ENCODE results near the gene MTHFD1L.
A peak's percentile ranks its signal among the peaks of the same experiment; 100 is the strongest.
"Not testable (repeated sequence)": the region's sequence is repeated elsewhere in the genome, so short reads cannot be mapped to it uniquely, and the experiment has no call there.

The MTHFD1L gene

DNA sequence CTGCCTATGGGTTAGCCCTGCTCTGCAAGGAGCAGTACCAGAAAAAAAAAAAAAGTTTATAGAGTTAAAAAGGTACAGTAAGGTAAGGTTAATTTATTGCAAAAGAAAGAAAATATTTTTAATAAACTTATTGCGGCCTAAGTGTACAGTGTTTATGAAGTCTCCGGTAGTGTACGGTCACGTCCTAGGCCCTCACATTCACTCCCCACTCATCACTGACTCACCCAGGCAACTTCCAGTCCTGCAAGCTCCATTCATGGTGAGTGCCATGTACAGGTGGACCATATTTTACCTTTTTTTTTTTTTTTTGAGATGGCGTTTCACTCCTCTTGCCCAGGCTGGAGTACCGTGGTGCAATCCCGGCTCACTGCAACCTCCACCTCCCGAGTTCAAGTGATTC lies 258.1 kb downstream of the MTHFD1L start:
- not testable (repeated sequence) for DNase-seq (ENCODE audit: low spot score)

DNA sequence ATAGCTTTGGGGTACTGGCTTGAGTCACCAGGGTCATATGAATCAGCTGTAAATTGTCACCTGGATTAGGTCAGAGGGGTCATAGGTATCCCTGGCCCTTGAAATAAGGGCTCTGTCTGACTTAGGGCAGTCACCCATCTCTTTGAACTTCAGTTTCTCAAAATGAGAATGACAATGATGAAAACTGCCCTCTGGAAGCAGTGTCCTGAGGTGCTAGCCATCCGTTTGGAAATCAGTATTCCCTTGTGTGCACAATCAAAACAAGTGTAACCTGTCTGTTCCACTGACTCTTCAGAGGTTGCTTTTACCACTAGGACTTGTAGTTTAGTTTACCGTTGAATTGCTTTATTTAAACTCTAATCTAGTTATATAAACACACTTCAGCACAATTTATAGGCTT lies 259.7 kb downstream of the MTHFD1L start:
- not testable (repeated sequence) for DNase-seq (ENCODE audit: low spot score)

DNA sequence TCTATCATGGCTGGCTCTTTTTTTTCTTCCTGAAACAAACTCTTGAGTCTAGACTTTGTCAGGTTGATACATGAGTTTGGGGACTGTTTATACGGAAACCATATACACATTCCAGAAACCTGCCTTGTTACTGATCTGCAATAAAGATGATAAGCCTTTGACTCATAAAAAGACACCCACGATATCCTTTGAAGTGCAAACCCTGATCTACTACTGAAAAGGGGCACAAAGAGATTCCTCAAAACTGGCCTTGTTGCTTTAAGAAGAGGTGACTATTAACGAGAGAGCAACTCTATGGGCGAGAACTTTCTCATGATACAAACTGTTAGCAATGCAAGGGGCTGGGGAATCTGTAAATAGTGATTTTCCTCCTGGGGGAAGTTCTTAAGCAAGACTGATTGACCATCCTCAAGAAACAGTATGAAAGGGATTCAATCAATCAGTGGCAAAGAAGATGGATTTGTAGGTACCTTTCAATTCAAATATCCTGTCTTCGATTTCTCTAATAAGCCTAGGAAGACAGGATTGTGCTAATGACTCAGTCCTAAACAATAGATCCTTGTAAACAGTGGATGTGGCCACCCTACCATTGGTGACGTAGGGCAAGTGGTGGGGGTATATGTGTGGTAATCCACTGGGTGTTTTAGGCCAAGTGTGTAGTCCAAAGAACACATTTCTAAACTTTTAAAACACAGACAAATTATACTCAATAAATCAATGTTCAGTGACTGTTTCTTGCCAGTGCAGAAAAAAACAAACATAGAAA lies 260.3 kb downstream of the MTHFD1L start:
- peak; percentile 29 for DNase-seq (ENCODE audit: low spot score)

DNA sequence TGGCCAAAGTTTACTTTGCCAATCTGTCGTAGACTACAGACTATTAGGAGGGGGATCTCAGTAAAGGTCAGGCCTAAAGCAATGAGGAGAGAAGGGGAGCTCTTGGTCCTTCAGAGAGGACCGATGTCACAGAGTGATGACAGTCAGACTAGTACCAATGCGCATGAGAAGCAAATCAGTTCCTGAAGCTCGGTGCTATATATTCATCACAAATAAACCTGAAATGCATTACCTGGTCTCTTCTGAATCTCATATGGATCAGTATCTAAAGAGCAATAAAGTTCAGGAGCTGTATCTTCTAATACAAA lies 260.9 kb downstream of the MTHFD1L start:
- DNase-seq (ENCODE audit: low spot score): not testable (repeated sequence)

DNA sequence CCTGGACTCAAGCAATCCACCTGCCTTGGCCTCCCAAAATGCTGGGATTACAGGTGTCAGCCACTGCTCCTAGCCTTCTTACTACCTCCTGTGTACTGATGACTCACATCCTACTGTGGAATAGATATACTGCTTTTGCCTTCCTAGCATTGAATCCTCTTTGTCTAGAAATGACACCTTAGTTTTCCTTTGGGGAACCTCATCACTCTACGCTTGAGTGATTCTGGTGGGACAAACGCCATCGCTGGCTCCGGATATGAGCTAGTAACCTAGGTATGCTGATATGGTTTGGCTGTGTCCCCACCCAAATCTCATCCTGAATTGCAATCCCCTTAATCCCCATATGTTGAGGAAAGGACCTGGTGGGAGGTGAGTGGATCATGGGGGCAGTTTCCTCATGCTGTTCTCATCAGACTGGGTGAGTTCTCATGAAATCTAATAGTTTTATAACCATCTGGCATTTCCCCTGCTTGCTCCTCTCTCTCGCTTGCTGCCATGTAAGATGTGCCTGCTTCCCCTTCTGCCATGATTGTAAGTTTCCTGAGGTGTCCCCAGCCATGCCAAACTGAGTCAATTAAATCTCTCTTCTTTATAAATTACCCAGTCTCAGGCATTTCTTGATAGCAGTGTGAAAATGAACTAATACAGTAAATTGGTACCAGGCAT lies 261.8 kb downstream of the MTHFD1L start:
- DNase-seq (ENCODE audit: low spot score): not testable (repeated sequence)

DNA sequence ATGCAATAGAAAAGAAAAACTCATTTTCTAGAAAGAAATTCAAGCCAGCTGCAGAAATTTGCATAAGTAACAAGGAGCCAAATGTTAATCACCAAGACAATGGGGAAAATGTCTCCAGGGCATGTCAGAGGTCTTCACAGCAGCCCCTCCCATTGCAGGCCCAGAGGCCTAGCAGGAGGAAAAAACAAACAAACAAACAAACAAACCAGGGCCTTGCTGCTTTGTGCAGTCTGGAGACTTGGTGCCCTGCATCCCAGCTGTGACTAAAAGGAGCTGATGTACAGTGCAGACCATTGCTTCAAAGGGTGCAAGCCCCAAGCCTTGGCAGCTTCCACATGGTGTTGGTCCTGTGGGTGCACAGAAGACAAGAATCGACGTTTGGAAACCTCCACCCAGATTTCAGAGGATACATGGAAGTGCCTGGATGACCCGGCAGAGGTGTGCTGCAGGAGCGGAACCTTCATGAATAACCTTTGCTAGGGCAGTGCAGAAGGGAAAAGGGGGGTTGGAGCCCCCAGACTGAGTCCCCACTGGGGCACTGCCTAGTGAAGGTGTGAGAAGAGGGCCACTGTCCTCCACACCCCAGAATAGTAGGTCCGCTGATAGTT lies 263.4 kb downstream of the MTHFD1L start:
- DNase-seq (ENCODE audit: low spot score): no peak

DNA sequence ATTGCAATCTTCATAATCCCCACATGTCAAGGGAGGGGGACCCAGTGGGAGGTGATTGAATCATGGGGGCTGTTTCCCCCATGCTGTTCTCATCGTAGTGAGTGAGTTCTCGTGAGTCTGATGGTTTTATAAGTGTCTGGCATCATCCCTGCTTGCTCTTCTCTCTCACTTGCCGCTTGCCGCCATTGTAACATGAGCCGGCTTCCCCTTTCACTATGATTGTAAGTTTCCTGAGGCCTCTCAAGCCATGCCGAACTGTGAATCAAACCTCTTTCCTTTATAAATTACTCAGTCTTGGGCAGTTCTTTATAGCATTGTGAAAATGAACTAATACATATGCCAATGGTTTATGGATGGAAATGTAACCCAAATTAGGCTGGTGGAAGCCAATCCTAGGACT lies 264.8 kb downstream of the MTHFD1L start:
- no peak for DNase-seq (ENCODE audit: low spot score)

DNA sequence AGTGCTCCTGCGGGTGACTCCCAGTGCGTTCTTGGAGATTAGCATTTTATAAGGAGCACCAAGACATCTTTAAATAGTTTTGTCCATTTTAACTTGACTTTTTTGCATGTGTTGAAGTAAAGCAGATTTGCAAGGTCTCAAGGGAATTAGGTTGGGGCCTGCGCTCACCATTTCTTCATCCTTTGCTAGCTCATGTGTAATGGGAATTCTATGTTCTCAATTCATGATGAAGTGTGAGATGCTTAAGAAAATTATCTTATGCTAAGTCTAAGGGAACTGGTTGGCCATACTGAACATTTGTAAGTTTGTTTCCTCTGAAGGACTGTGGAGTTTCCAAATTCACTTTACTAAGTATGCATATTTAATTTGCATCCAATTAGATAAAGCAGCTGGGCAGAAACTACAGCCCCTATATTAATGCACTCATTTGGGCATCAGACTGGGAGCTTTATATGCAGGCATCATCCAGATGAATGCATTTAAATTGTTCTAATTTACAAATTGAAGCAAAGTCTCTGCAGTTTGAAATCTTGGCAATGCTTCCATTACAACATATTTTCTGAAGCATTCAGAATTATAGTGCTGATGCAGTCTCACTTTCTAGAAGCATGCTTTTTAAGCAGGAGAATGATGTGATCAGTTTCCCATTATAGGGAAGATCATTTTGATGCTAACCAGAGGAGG lies 266.0 kb downstream of the MTHFD1L start:
- DNase-seq (ENCODE audit: low spot score): no peak

DNA sequence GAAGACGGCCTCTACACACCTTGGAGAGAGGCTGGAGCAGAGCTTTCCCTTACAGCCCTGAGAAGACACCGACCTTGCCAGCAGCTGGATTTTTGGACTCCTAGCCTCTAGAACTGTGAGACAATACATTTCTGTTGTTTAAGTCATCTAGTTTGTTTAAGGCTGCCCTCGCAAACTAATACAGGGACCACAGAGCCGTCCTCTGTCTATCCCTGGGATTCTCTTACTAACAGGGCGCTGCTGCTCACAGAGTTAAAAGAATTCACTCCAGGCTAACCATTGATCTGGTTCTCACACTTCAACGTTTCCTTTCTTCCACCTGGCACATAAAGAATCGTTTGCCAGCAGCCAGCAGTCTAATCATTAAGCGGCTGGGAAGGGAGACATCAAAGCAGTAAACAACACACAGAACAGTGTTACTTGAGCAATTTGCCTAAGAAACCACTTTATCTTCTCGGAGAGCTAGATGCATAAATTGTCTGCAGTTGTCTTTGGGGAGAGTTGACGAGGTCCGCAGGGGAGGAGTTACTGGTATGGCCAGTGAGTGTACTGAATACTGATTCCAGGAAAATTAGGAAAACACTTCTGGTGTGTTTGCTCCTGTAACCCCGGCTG lies 270.7 kb downstream of the MTHFD1L start:
- no peak for DNase-seq (ENCODE audit: low spot score)

DNA sequence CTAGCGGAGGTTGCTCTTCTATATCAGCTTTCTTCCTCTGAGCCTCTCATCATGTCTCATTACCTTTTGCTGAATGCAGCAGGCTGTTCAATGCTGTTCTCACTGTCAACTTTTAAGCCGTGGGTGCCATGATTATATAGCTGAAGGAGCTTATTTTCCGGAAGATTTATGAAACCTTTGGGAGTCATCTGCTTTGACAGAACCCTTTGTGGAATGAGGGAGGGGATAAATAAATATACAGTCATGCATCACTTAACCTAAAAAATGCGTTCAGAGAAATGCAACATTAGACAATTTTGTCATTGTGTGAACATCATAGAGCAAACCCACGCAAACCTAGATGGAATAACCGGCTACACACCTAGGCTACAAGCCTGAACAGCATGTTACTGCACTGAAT lies 272.0 kb downstream of the MTHFD1L start:
- DNase-seq (ENCODE audit: low spot score): no peak

DNA sequence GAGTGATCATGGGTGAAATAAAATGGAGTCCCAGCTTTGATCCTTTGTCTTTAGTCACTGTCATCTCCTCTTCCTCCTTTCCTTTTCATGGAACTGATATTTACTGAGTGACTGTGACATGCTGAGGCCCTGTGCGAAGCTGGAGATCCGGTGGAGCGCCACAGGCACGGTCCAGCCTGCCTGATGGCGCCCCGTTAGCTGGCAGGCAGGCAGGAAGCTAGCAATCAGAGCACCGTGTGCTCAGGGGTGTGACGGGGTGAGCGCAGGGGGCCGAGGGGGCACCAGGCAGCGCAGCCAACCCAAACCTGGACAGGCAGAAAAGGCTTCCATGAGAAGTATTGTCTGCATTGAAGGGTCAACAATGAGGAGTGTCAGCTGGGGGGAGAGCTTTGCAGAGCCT lies 274.0 kb downstream of the MTHFD1L start:
- DNase-seq (ENCODE audit: low spot score): no peak

DNA sequence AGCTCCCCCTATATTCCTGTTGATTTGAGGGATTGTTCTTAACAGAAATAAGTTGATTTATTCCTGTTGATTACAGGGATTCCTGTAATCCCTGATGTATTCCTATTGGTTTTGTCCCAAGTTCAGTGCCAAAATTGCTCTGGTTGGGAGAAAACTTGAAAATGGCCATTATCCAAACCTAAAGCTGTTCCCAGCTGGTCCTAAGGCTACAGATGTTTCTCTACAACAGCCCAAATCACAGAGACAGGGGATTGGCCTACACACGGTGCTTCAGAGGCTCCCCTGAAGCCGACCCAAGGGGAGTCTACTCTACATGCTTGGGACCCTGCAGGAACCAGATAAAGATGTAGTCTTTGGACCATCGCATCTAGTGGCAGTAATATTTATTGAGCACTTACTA lies 275.3 kb downstream of the MTHFD1L start:
- DNase-seq (ENCODE audit: low spot score): no peak

DNA sequence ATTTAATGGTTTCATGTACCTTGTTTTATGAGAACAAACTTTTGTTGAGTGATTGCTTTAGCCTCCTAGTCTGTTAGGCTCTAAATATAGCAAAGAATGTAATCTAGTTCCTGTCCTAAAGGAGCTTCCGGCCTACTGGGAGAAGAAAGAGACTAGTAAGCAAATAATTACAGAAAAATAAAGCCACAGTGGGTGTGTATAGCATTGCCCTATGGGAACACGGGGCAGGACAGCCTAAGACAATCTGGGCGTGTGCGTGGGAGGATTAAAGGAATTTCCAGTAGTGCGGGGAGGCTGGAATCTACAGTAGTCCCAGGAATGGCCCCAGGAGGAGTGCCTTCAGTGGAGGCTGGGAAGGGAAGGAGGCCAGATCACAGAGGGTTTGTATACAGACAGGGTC lies 276.2 kb downstream of the MTHFD1L start:
- peak; percentile 41 for DNase-seq (ENCODE audit: low spot score)

DNA sequence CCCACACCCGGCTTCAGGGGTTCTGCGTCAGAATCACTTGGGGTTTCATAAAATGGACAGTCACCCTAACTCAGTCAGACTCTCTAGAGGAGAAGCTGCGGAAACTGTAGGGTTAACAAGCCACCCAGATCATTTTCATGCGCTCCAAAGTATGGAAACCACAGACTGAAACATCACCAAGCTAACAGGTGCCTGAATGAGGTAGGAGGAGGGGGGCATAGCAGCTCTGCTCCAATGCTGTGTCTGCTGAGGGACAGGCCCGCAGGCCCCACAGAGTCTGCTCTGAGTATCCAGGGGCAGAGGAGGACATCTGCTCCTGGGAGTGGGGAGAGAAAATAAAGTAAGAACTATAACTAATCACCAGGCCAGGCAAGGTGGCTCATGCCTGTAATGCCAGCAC lies 277.2 kb downstream of the MTHFD1L start:
- no peak for DNase-seq (ENCODE audit: low spot score)

DNA sequence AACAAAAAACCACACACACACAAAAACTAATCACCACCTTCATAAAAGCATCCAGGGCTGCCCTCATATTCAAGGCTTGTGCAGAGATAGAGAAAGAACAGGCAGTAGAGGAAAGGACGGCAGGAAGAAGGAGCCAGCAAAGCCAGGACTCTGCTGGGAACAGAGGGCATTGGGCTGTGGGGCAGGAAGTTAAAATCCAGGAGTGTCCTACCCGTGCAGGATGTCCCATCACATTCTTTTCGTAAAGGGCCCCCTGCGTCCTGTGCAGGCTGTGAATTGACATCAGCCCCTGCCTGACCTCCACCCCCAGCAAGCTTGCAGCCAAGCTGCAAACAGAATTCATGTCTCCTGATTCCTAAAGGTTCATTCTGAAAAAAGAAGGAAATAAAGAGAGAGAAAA lies 277.8 kb downstream of the MTHFD1L start:
- no peak for DNase-seq (ENCODE audit: low spot score)

DNA sequence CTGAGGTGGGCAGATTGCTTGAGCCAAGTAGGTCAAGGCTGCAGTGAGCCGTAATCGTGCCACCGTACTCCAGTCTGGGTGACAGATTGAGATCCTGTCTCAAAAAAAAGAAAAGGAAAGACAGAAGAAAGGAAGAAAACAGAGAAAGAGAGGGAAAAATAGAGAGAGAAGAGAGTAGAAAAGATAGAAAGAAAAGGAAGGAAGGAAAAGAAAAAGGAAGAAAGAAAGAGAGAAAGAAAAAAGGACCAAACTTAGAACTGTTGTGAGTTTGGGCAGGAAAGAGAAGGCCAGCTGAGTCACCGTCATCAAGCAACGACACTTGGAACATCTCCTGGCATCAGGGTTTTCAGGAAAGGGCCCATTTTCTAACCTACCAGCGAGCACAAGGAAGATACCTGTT lies 278.3 kb downstream of the MTHFD1L start:
- DNase-seq (ENCODE audit: low spot score): no peak

DNA sequence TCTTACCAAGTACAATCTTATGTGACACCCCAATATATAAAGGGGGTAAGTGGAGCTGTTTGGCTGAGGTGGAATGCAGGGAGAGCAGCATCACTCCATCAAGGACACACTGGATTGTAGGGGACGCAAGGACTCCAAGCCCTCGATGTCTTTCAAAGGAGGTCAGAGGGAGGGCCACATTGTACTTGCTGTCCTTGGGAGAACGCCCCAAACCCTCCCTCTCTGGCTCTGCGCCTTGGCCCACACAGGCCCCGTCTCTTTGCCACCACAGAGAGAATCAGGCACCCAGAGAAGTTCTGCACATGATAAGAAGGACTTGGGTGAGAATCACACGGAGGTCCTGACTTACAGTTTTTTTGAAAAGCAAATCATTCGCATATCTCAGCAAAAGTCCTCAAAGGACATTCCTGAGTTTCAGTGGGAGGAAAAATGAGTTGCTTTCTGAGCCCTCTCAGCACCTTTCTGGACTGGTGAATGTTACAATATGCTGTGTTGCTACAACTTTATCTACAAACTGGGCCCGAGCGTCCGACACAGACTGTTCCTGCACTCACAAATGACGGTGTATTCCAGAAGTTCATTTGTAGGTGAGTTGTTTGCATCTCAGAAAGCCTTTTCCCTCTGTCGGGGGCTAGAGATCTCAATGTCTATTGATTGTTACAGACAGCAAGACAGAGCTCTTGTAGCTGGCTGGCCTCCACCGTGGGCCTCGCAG lies 281.8 kb downstream of the MTHFD1L start:
- DNase-seq (ENCODE audit: low spot score): no peak

DNA sequence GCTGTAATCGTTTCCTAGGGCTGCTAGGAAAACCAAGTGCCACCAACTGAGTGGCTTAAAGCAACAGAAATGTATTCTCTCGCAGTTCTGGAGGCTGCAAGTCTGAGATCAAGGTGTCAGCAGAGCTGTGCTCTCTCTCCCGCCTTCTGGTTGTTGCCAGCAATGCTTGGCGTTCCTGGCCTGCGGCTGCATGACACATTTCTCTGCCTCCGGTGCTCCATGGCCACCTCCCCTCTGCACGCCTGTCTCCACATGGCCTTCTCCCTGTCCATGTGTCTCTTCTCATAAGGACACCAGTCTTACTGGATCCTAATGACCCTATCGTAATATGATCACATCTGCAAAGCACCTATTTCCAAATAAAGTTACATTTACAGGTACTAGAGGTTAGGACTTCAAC lies 282.6 kb downstream of the MTHFD1L start:
- DNase-seq (ENCODE audit: low spot score): no peak

DNA sequence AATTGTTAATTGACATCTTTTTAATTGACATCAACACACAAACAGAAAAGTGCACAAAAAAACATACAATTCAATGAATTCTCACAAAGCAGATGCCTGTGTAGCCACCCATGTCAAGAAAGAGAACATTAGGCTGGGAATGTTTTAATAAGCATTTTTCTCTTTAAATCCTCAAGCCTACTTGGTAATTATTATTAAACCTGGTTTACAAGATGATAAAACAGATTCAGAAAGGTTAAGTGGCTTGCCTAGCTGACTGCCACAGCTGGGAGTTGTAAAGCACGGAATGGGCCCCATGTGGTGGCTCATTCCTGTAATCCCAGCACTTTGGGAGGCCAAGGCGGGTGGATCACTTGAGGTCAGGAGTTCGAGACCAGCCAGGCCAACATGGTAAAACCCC lies 284.3 kb downstream of the MTHFD1L start:
- no peak for DNase-seq (ENCODE audit: low spot score)
